H9 (cell line): ENCODE data around the gene DMD. TPM values are rescaled to one million over a fixed set of nuclear protein-coding genes. Genes with fewer than 3 reads are reported as not detected.

Experiments
- DNase-seq: peaks from one replicate; pipeline ENCODE4 v3.0.0-alpha.2; 2017
- H2AFZ ChIP-seq: one replicate; pipeline ENCODE4 v1.6.1; 2013; ENCODE audit warnings: mild to moderate bottlenecking, low read length, control low read depth, moderate library complexity
- H2AK5ac ChIP-seq: 2 replicates; pipeline ENCODE4 v1.6.1; 2013; ENCODE audit warnings: low read length, control low read depth, mixed read lengths; ENCODE audit not compliant: insufficient read length
- H2BK120ac ChIP-seq: one replicate; pipeline ENCODE4 v1.6.1; 2013; ENCODE audit warnings: low read depth, mild to moderate bottlenecking, low read length, control low read depth, inconsistent platforms; ENCODE audit not compliant: poor library complexity, severe bottlenecking
- H2BK12ac ChIP-seq: 2 replicates; pipeline ENCODE4 v1.6.1; 2013; ENCODE audit warnings: low read length, control low read depth, mixed read lengths, low read depth; ENCODE audit not compliant: insufficient read length
- H2BK15ac ChIP-seq: 2 replicates; pipeline ENCODE4 v1.6.1; 2013; ENCODE audit warnings: low read depth, low read length, control low read depth
- H2BK20ac ChIP-seq: one replicate; pipeline ENCODE4 v1.6.1; 2013; ENCODE audit warnings: low read depth, mild to moderate bottlenecking, low read length, control low read depth, inconsistent platforms; ENCODE audit not compliant: poor library complexity, severe bottlenecking
- H2BK5ac ChIP-seq: 2 replicates; pipeline ENCODE4 v1.6.1; 2013; ENCODE audit warnings: low read length, control low read depth, mixed read lengths; ENCODE audit not compliant: insufficient read length
- H3K14ac ChIP-seq: 2 replicates; pipeline ENCODE4 v1.6.1; 2013; ENCODE audit warnings: low read length, control low read depth; ENCODE audit not compliant: insufficient read depth
- H3K18ac ChIP-seq: 2 replicates; pipeline ENCODE4 v1.6.1; 2013; ENCODE audit warnings: low read depth, mild to moderate bottlenecking, mixed read lengths, low read length, control low read depth; ENCODE audit not compliant: insufficient read length
- H3K23ac ChIP-seq: 2 replicates; pipeline ENCODE4 v1.6.1; 2013; ENCODE audit warnings: low read length, control low read depth, mixed read lengths, low read depth; ENCODE audit not compliant: insufficient read length
- H3K23me2 ChIP-seq: 2 replicates; pipeline ENCODE4 v1.6.1; 2013; ENCODE audit warnings: low read depth, mild to moderate bottlenecking, mixed read lengths, low read length, control low read depth; ENCODE audit not compliant: insufficient read length, poor library complexity, severe bottlenecking
- H3K27ac ChIP-seq: 2 replicates; pipeline ENCODE4 v1.5.1; 2013; ENCODE audit warnings: low read length, control low read depth, mixed read lengths, low read depth; ENCODE audit not compliant: insufficient read length
- H3K27me3 ChIP-seq: 2 replicates; pipeline ENCODE4 v1.6.1; 2013; ENCODE audit warnings: low read length, control low read depth, inconsistent platforms; ENCODE audit not compliant: insufficient read depth
- H3K4ac ChIP-seq: 2 replicates; pipeline ENCODE4 v1.6.1; 2013; ENCODE audit warnings: low read depth, mild to moderate bottlenecking, control low read depth, inconsistent platforms, low read length, moderate library complexity
- H3K4me1 ChIP-seq: 2 replicates; pipeline ENCODE4 v1.6.1; 2013; ENCODE audit warnings: low read length, control low read depth, inconsistent platforms; ENCODE audit not compliant: insufficient read depth
- H3K4me2 ChIP-seq: 2 replicates; pipeline ENCODE4 v1.6.1; 2013; ENCODE audit warnings: low read length, control low read depth, mixed read lengths; ENCODE audit not compliant: insufficient read length, insufficient read depth
- H3K56ac ChIP-seq: 2 replicates; pipeline ENCODE4 v1.6.1; 2013; ENCODE audit warnings: low read depth, mild to moderate bottlenecking, mixed read lengths, low read length, control low read depth; ENCODE audit not compliant: insufficient read length
- H3K79me1 ChIP-seq: 2 replicates; pipeline ENCODE4 v1.6.1; 2013; ENCODE audit warnings: low read depth, mild to moderate bottlenecking, moderate library complexity, low read length, control low read depth, inconsistent platforms; ENCODE audit not compliant: insufficient read depth, poor library complexity, severe bottlenecking
- H3K79me2 ChIP-seq: 2 replicates; pipeline ENCODE4 v1.6.1; 2013; ENCODE audit warnings: low read length, control low read depth, inconsistent platforms; ENCODE audit not compliant: insufficient read depth
- H3K9ac ChIP-seq: 2 replicates; pipeline ENCODE4 v1.6.1; 2013; ENCODE audit warnings: low read length, control low read depth, mixed read lengths; ENCODE audit not compliant: insufficient read length; ENCODE audit errors: extremely low read depth
- H3K9me3 ChIP-seq: one replicate; pipeline ENCODE4 v1.6.1; 2013; ENCODE audit warnings: low read depth, low read length, inconsistent platforms; ENCODE audit not compliant: control insufficient read depth
- H3T11ph ChIP-seq: one replicate; pipeline ENCODE4 v1.6.1; 2013; ENCODE audit warnings: mild to moderate bottlenecking, low read length, control low read depth, inconsistent platforms
- H4K20me1 ChIP-seq: one replicate; pipeline ENCODE4 v1.6.1; 2013; ENCODE audit not compliant: control insufficient read depth, insufficient read length, insufficient read depth
- H4K5ac ChIP-seq: 2 replicates; pipeline ENCODE4 v1.6.1; 2013; ENCODE audit warnings: low read depth, mild to moderate bottlenecking, mixed read lengths, low read length, control low read depth; ENCODE audit not compliant: insufficient read length
- H4K8ac ChIP-seq: replicated peaks from 2 replicates; pipeline ENCODE4 v1.6.1; 2013; ENCODE audit warnings: low read length, control low read depth, mixed read lengths, low read depth; ENCODE audit not compliant: insufficient read length
- H4K91ac ChIP-seq: 2 replicates; pipeline ENCODE4 v1.6.1; 2013; ENCODE audit warnings: low read depth, mild to moderate bottlenecking, moderate library complexity, mixed read lengths, low read length, control low read depth; ENCODE audit not compliant: insufficient read length
- H3K27ac Mint-ChIP-seq, 3 experiments: 2 replicates in 2 of 3; 3 replicates in 1 of 3; pipeline ENCODE4 v1.8.0; 2020 to 2021; ENCODE audit warnings: mixed read lengths in 3 of 3, mild to moderate bottlenecking in 1 of 3, moderate library complexity in 1 of 3
- H3K27me3 Mint-ChIP-seq: 2 replicates; pipeline ENCODE4 v1.8.0; 2021; ENCODE audit warnings: low read depth, mild to moderate bottlenecking, moderate library complexity, mixed read lengths
- H3K36me3 Mint-ChIP-seq, 3 experiments: 2 replicates in 2 of 3; 3 replicates in 1 of 3; pipeline ENCODE4 v1.8.0; 2020 to 2021; ENCODE audit warnings: low read depth in 3 of 3, mixed read lengths in 3 of 3; ENCODE audit not compliant: insufficient read depth in 1 of 3
- H3K4me1 Mint-ChIP-seq, 2 experiments: 2 replicates each; pipeline ENCODE4 v1.8.0; 2020; ENCODE audit warnings: mixed read lengths in 2 of 2
- H3K4me3 Mint-ChIP-seq, 2 experiments: 2 replicates in 1 of 2; 3 replicates in 1 of 2; pipeline ENCODE4 v1.8.0; 2020 to 2021; ENCODE audit warnings: mild to moderate bottlenecking in 2 of 2, mixed read lengths in 2 of 2, moderate library complexity in 1 of 2
- H3K9me3 Mint-ChIP-seq, 2 experiments: 2 replicates in 1 of 2; 3 replicates in 1 of 2; pipeline ENCODE4 v1.8.0; 2020; ENCODE audit warnings: mild to moderate bottlenecking in 2 of 2, mixed read lengths in 2 of 2, moderate library complexity in 1 of 2
- CTCF ChIP-seq: fragments of 200-600 bp; sonication (generic); conservative IDR thresholded peaks from 3 replicates; pipeline ENCODE4 v1.8.0; 2021; ENCODE audit warnings: antibody characterized with exemption, mild to moderate bottlenecking
- WGBS: extraction: QIAGEN DNeasy Blood & Tissue Kit; methylation state at CpG from one replicate; pipeline ENCODE4 v1.1.7; 2013; ENCODE audit warnings: missing lambda C conversion rate, low lambda C conversion rate, mixed read lengths; ENCODE audit not compliant: insufficient read length; ENCODE audit errors: extremely low coverage; 5-methylcytosine and 5-hydroxymethylcytosine counted together
- total RNA-seq: library from RNA; stranded (reverse); gene quantifications from 2 replicates; pipeline ENCODE4 v1.2.1, GENCODE V29; 2021

The DMD gene
- total RNA-seq, 1 experiment from 2014 or later, result 3.8 TPM

GRCh38 chrX:32447640-32448039 lies 763.7 kb downstream of the DMD start:
- Mint-ChIP-seq H3K9me3 (peaks cover 37 to 51% of the 10 kb centered on the region in 2 experiments), H3K4me3 (no peak overlapping the region), H3K27me3 (no peaks in the 10 kb centered on the region), H3K4me1 (no peaks in the 10 kb centered on the region), H3K27ac (no peak overlapping the region), H3K36me3 (no peaks in the 10 kb centered on the region)
- H3K4me2 ChIP-seq, result no peak overlapping the region
- no peak overlapping the region for H2AK5ac ChIP-seq
- no peak for DNase-seq
- no CpG with 5 or more reads among the region's 1 CpG for WGBS
- H2BK12ac ChIP-seq, result no peak overlapping the region
- H2AFZ ChIP-seq, result no peak overlapping the region
- no peaks in the 10 kb centered on the region for H4K20me1 ChIP-seq
- no peak overlapping the region for H2BK15ac ChIP-seq
- H3K18ac ChIP-seq, result no peak overlapping the region
- no peak overlapping the region for H4K5ac ChIP-seq
- H3K9me3 ChIP-seq, result no peaks in the 10 kb centered on the region
- H3K14ac ChIP-seq, result no peak overlapping the region
- no peak overlapping the region for H3K27ac ChIP-seq
- H3K4me1 ChIP-seq, result no peaks in the 10 kb centered on the region
- H4K91ac ChIP-seq, result no peak overlapping the region
- H3K79me1 ChIP-seq, result no peaks in the 10 kb centered on the region
- H3T11ph ChIP-seq, result no peak overlapping the region
- no peak overlapping the region for H3K23ac ChIP-seq
- H2BK20ac ChIP-seq, result no peak overlapping the region
- no peak for TF ChIP-seq CTCF
- no peak overlapping the region for H3K4ac ChIP-seq
- H3K27me3 ChIP-seq, result no peaks in the 10 kb centered on the region
- no peak overlapping the region for H3K56ac ChIP-seq
- no peak overlapping the region for H3K9ac ChIP-seq
- H3K23me2 ChIP-seq, result no peaks in the 10 kb centered on the region
- H3K79me2 ChIP-seq, result no peaks in the 10 kb centered on the region
- no peak overlapping the region for H4K8ac ChIP-seq
- H2BK120ac ChIP-seq, result no peak overlapping the region
- no peak overlapping the region for H2BK5ac ChIP-seq
